Measurements from ENCODE around the gene KCNAB1. TPM values are rescaled to one million over a fixed set of nuclear protein-coding genes. Genes with fewer than 3 reads are reported as not detected.

The KCNAB1 gene
- total RNA-seq, 2 donors from 2014 or later, result 14.0 to 33.1 TPM

GRCh38 chr3:156341332-156341731, 221.0 kb downstream of the KCNAB1 start:
- intact Hi-C loops (cut with DNase I), result no loop called here
- DNase-seq (ENCODE audit: low spot score), result no peak

DNA sequence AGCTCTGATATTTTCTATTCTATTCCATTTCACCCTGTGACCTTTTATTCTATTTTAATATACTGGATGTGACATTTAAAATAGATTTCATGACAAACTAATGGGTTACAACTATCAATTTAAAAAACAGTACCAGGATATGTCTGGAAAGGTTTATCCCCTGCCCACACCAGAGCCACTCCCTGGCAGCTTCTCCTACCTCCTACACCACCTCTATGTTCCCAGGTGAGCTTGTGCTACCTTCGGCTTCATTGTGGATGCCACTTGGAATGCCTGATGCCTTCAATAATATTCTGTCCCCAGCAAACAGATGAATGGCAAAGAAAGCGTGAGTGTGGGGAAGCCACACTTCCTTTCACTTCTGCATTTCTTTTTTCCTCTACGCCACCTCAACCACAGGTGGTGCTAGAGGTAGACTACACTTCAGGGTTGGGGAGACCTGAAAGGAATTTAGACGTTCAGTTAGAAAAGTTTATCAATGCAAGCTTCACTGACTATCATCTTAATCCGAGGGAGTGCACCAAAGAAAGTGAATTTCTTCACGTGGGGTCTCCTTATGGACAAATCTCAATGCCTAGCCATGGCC, 221.5 kb downstream of the KCNAB1 start:
- intact Hi-C loops (cut with DNase I), result no loop called here
- no peak for DNase-seq (ENCODE audit: low spot score)

DNA sequence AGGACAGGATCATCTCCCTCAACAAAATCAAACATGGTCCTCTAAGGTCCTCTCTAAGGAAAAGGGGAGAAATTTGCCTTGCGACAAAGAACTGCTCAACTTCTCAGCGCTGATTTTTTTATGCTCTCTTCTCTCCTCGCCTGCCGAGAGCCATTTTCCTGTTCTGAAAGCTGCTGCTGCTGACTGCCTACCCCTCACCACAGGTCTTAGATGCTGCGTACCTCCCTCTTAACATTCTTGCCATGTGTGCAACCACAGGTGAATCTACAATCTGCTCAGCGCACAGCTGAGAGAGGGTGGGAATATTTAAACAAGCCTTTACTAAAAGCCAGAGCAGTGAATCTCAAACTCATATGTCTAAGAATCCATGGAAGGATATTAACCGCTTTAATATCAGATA, 223.8 kb downstream of the KCNAB1 start:
- no peak for DNase-seq (ENCODE audit: low spot score)
- intact Hi-C loops (cut with DNase I), result no loop called here

DNA sequence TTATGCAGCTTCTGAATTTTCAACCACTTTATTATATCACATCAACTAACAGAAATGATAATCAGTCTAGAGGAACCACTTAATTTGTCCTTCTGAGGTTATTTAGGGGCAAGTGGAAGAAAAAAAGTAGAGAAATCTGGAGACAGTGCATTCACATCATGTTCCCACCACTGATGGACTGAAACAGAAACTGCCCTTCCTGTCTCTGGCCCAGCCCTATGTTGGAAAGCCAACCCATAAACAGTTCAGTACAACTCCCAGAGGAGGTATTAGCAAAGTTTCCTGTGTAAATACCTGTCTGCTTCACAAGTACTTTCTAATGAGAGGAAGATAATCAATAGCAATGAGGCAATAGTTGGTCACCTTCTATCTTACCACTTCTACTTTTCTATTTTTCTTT, 228.7 kb downstream of the KCNAB1 start:
- no peak for DNase-seq (ENCODE audit: low spot score)
- intact Hi-C loops (cut with DNase I), result loop anchor here in 1 of 2 donors (5.0 kb wide), 1 partner anchor 412 kb away; no protein-coding TSS in a partner anchor

DNA sequence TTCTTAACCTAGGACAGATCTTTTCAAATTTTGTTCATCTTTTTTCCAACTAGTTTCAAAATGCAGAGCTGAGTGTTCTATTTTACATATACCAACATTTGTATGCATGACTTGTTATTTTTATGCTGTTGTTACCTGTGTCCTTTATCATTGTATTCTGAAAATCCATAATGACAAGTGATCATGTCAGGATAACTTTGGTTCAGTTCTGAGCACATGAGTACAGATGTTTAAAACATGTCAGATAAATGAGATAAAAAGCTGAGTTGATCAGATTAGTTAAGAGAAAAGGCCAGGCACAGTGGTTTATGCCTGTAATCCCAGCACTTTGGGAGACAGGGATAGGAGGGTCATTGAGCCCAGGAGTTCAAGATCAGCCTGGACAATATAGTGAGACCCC, 229.6 kb downstream of the KCNAB1 start:
- intact Hi-C loops (cut with DNase I), result loop anchor here in 1 of 2 donors (5.0 kb wide), 1 partner anchor 413 kb away; no protein-coding TSS in a partner anchor
- no peak for DNase-seq (ENCODE audit: low spot score)

GRCh38 chr3:156350781-156351180, 230.4 kb downstream of the KCNAB1 start:
- no peak for DNase-seq (ENCODE audit: low spot score)
- intact Hi-C loops (cut with DNase I), result no loop called here

GRCh38 chr3:156351783-156352182, 231.4 kb downstream of the KCNAB1 start:
- intact Hi-C loops (cut with DNase I), result no loop called here
- no peak for DNase-seq (ENCODE audit: low spot score)

GRCh38 chr3:156352728-156353127, 232.3 kb downstream of the KCNAB1 start:
- no peak for DNase-seq (ENCODE audit: low spot score)
- intact Hi-C loops (cut with DNase I), result no loop called here

GRCh38 chr3:156353563-156353962, 233.2 kb downstream of the KCNAB1 start:
- intact Hi-C loops (cut with DNase I), result no loop called here
- DNase-seq (ENCODE audit: low spot score), result no peak

- intact Hi-C loops (cut with DNase I), result no loop called here
- no peak for DNase-seq (ENCODE audit: low spot score)
Measured at GRCh38 chr3:156356537-156357363, 236.4 kb downstream of the KCNAB1 start.

DNA sequence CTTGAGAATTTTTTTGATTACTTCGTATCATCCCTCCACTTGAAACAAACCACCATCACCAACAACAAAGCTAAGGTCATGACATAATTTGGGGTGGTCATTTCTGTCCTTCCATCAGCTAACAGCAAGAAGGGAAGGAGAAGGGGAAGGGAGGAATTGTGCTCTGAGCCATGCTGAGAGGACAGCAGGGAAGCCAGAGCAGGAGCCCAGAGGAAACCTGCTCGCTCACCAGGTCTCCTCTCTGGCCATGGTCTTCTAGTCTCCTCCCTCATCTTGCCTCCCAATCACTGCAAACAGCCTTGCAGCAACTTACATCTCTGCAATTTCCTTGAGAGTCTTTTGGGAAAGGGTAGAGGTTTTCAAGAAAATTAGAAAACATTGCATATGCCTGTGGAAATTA, 237.9 kb downstream of the KCNAB1 start:
- intact Hi-C loops (cut with DNase I), result no loop called here
- DNase-seq (ENCODE audit: low spot score), result no peak

DNA sequence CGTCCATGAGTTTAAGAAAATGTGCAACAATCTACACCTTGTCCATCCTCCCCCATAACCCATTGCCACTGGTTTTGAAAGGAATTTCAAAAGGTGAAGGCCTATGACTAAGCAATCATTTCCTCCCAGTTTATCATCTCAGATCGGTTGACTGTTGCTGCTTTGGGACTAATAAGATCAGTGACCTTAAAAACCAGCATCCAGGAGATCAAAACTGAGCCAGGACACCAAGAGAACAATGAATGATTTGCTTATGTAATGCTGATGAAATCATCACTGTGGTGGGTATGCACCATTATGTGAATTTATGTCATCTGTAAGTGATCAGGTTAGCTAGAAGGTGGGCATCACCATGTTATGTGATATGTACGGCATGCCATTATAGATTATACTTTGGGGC, 239.0 kb downstream of the KCNAB1 start:
- DNase-seq (ENCODE audit: low spot score), result no peak
- intact Hi-C loops (cut with DNase I), result no loop called here

- DNase-seq (ENCODE audit: low spot score), result no peak
- intact Hi-C loops (cut with DNase I), result no loop called here
Measured at GRCh38 chr3:156360083-156360482, 239.7 kb downstream of the KCNAB1 start.

GRCh38 chr3:156360963-156361362, 240.6 kb downstream of the KCNAB1 start:
- DNase-seq (ENCODE audit: low spot score), result no peak
- intact Hi-C loops (cut with DNase I), result no loop called here

DNA sequence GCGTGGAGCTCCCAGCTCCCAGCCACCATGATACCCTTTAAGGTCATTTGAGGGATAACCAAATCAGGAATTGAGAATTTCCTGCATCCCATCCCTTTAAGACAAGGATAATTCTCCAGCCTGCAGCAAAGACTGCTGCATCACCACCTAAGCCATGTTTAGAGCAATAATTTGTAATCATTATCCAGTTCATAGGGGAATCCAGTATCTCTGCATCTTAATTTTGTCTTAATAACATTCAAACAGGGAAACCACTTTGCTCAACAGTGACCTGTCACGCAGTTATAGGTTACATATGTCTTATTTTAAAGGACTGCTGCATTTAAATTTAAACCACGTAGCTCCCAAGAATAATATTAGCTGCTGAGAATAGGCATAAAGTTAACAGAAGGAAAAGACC, 246.2 kb downstream of the KCNAB1 start:
- intact Hi-C loops (cut with DNase I), result no loop called here
- no peak for DNase-seq (ENCODE audit: low spot score)

DNA sequence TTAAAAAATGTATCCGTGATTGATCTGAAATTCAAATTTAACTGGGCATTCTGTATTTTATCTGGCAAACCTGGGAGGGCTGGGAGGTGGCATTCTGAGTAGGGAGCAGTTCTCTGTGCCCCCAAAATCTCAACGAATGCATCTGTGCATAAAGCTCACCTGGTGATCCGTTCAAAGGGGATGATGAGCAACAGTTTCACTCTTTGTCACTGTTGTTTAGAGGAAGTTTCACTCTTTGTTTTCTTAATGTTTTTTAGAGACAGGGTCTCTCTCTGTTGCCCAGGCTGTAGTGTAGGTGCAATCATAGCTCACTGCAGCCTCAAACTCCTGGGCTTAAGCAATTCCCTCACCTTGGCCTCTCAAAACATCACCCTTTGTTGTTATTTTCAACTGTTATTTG, 247.8 kb downstream of the KCNAB1 start:
- intact Hi-C loops (cut with DNase I), result no loop called here
- DNase-seq (ENCODE audit: low spot score), result no peak

DNA sequence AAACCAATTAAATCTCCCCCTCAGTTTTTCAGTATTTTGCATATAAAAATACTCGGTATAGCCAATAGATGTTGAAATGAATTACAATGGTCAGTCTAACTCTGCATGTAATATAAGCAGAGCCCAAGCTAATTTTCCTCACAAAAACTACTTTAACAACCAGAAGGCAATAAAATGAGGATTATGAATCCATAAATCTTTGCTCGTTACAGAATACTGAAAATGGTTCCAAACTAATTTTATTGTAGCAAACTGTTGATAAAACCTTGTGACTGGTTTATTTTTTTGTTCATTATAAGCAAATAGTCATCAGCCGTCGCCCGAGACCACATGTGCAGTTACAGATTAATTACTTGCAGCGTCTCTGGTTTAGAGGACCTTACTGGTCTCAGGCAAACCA, 251.3 kb downstream of the KCNAB1 start:
- intact Hi-C loops (cut with DNase I), result no loop called here
- DNase-seq (ENCODE audit: low spot score), result no peak

- intact Hi-C loops (cut with DNase I), result no loop called here
- no peak for DNase-seq (ENCODE audit: low spot score)
Measured at GRCh38 chr3:156373095-156373494, 252.7 kb downstream of the KCNAB1 start.

DNA sequence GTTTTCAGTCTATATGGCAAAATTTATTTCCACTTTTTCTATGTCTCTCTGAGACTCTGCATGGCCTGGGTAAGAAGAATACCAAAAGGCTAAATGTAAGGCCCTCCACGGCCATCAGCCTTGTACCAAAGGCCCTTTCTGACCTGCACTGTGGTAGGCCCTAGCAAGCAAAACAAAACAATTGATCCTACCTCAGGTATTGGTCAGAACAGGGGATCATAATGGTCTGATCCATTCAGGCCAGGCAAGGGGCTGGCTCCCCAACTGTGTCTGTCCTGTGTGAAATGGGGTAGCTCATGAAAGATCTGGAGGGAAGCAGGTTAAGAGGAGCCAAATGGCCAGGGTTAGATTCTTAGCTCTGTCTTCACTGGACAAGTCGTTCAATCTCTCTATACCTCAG, 253.3 kb downstream of the KCNAB1 start:
- intact Hi-C loops (cut with DNase I), result no loop called here
- no peak for DNase-seq (ENCODE audit: low spot score)

- DNase-seq (ENCODE audit: low spot score), result no peak
- intact Hi-C loops (cut with DNase I), result no loop called here
Measured at GRCh38 chr3:156376199-156376598, 255.8 kb downstream of the KCNAB1 start.

DNA sequence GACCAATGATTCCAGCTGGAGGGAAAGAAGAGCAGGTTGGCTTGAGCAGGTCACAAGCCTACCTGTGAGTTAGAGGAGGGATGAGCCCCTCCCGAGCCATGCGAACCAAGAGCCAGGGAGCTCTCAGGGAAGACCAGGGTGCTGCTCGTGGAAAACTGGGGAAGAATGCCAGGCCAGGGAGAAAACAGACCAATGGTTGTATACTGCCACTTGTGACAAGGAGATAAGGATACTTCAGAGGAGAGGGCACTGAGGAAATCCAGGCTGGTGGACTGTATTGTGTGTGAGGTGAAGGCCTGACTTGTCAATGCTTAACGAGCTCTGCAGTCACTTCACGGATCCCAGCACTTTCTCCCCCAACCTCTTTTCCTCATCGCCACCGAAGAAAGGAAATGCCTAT, 256.9 kb downstream of the KCNAB1 start:
- DNase-seq (ENCODE audit: low spot score), result no peak
- intact Hi-C loops (cut with DNase I), result no loop called here

Measured in posterior vena cava (tissue), 2 donors.